Measurements from ENCODE around the gene SLC11A1.

The SLC11A1 gene

GRCh38 chr2:218407717-218408116 is 25.6 kb downstream of the SLC11A1 start:
- Histone ChIP-seq H3K9me3 (ENCODE audit: control insufficient read depth, insufficient read depth, low read depth, low read length) (no peaks in the 10 kb centered on the region), H3K36me3 (ENCODE audit: control insufficient read depth in 2 of 2, insufficient read depth in 1 of 2, low read length in 2 of 2) (peaks cover 0 to 27% of the 10 kb centered on the region in 2 experiments; a peak in 1 of 3 replicates), H3K4me3 (ENCODE audit: low read depth, low read length) (no peak overlapping the region), H3K27ac (ENCODE audit: extremely low read depth, low read depth, low read length) (no peak overlapping the region), H3K4me1 (ENCODE audit: control insufficient read depth, insufficient read depth, low read length) (peaks cover 7% of the 10 kb centered on the region; the same call in 1 of the 2 replicates)
- POLR2A ChIA-PET = interaction anchor here (0.7 to 1.2 kb wide), 2 partner anchors 10 to 12 kb away, joined by 3 to 4 read pairs; no protein-coding TSS in a partner anchor
- CTCF ChIA-PET = interaction anchor here (0.5 kb wide), 1 partner anchor 379 kb away, joined by 3 read pairs; no protein-coding TSS in a partner anchor
- TF ChIP-seq TCF7L2 (IDR thresholded peaks at IDR 0.05; ENCODE audit: borderline replicate concordance, low read depth, low read length) (no peak), KLF9 (tag by site-specific recombination; IDR thresholded peaks at IDR 0.05; ENCODE audit: low read depth) (no peak), ZNF362 (tag by site-specific recombination; IDR thresholded peaks at IDR 0.05) (0 out of 2 replicates have a peak, but pooled peaks have one; percentile 9)

GRCh38 chr2:218418321-218418716 is 36.2 kb downstream of the SLC11A1 start:
- CTCF ChIA-PET = no interaction called here
- no peaks in the 10 kb centered on the region for H3K9me3 ChIP-seq (ENCODE audit: control insufficient read depth, insufficient read depth, low read depth, low read length)
- POLR2A ChIA-PET = no interaction called here
- TF ChIP-seq ZBTB7A (tag by site-specific recombination; IDR thresholded peaks at IDR 0.05; ENCODE audit: low read depth) (no peak), SP2 (tag by site-specific recombination; IDR thresholded peaks at IDR 0.05) (no peak), ZNF639 (tag by site-specific recombination; IDR thresholded peaks at IDR 0.05) (no peak), ZNF747 (tag by site-specific recombination; IDR thresholded peaks at IDR 0.05) (no peak)
- H3K4me3 ChIP-seq (ENCODE audit: low read depth, low read length) = no peak overlapping the region
- no peak overlapping the region for H3K27ac ChIP-seq (ENCODE audit: extremely low read depth, low read depth, low read length)
- no peaks in the 10 kb centered on the region for H3K4me1 ChIP-seq (ENCODE audit: control insufficient read depth, insufficient read depth, low read length)
- H3K36me3 ChIP-seq (ENCODE audit: control insufficient read depth in 2 of 2, insufficient read depth in 1 of 2, low read length in 2 of 2) = no peaks in the 10 kb centered on the region

- no peaks in the 10 kb centered on the region for H3K36me3 ChIP-seq (ENCODE audit: control insufficient read depth in 2 of 2, insufficient read depth in 1 of 2, low read length in 2 of 2)
- H3K4me1 ChIP-seq (ENCODE audit: control insufficient read depth, insufficient read depth, low read length) = no peaks in the 10 kb centered on the region
- H3K27ac ChIP-seq (ENCODE audit: extremely low read depth, low read depth, low read length) = no peak within 1 kb of the TSS
- TF ChIP-seq ZNF792 (tag by site-specific recombination; IDR thresholded peaks at IDR 0.05) = no peak
- TF ChIP-seq ZNF544 (tag by site-specific recombination; IDR thresholded peaks at IDR 0.05) = no peak
- ChIA-PET CTCF (interaction anchor here (0.6 kb wide), 1 partner anchor 25 kb away, joined by 3 read pairs; no protein-coding TSS in a partner anchor), POLR2A (no interaction called here)
- H3K4me3 ChIP-seq (ENCODE audit: low read depth, low read length) = no peak within 1 kb of the TSS
- no peaks in the 10 kb centered on the region for H3K9me3 ChIP-seq (ENCODE audit: control insufficient read depth, insufficient read depth, low read depth, low read length)
Observed at GRCh38 chr2:218418717-218419458, 36.8 kb downstream of the SLC11A1 start, which contains the start of gene VIL1. Gene VIL1, plus strand, starts transcription at chr2:218419123. Its CDS starts 4,656 bp downstream, at chr2:218423779.

GRCh38 chr2:218419630-218420216 is 37.6 kb downstream of the SLC11A1 start:
- Histone ChIP-seq H3K4me1 (ENCODE audit: control insufficient read depth, insufficient read depth, low read length) (no peaks in the 10 kb centered on the region), H3K9me3 (ENCODE audit: control insufficient read depth, insufficient read depth, low read depth, low read length) (no peaks in the 10 kb centered on the region), H3K36me3 (ENCODE audit: control insufficient read depth in 2 of 2, insufficient read depth in 1 of 2, low read length in 2 of 2) (no peaks in the 10 kb centered on the region), H3K4me3 (ENCODE audit: low read depth, low read length) (no peak overlapping the region), H3K27ac (ENCODE audit: extremely low read depth, low read depth, low read length) (no peak overlapping the region)
- ChIA-PET POLR2A (interaction anchor here (0.7 kb wide), 1 partner anchor 13 kb away, joined by 3 read pairs; no protein-coding TSS in a partner anchor), CTCF (no interaction called here)
- TF ChIP-seq TSHZ1 (tag by site-specific recombination; IDR thresholded peaks at IDR 0.05; ENCODE audit: borderline replicate concordance) (no peak), ZNF335 (tag by site-specific recombination; conservative IDR thresholded peaks at IDR 0.05) (no peak), PRDM10 (tag by site-specific recombination; IDR thresholded peaks at IDR 0.05) (no peak), ZBTB1 (tag by site-specific recombination; IDR thresholded peaks at IDR 0.05) (no peak), ZNF155 (tag by site-specific recombination; IDR thresholded peaks at IDR 0.05) (no peak), YY1 (tag by site-specific recombination; IDR thresholded peaks at IDR 0.05) (no peak), ZNF585B (tag by site-specific recombination; IDR thresholded peaks at IDR 0.05) (no peak)
